GM18861 (cell line): Measurements from ENCODE around the gene CAPN13.

Source experiments
- ATAC-seq: cut with Tn5 transposase; IDR thresholded peaks from one replicate; pipeline ENCODE4 v1.9.1; 2021; ENCODE audit not compliant: unreplicated experiment

Gene CAPN13, protein sequence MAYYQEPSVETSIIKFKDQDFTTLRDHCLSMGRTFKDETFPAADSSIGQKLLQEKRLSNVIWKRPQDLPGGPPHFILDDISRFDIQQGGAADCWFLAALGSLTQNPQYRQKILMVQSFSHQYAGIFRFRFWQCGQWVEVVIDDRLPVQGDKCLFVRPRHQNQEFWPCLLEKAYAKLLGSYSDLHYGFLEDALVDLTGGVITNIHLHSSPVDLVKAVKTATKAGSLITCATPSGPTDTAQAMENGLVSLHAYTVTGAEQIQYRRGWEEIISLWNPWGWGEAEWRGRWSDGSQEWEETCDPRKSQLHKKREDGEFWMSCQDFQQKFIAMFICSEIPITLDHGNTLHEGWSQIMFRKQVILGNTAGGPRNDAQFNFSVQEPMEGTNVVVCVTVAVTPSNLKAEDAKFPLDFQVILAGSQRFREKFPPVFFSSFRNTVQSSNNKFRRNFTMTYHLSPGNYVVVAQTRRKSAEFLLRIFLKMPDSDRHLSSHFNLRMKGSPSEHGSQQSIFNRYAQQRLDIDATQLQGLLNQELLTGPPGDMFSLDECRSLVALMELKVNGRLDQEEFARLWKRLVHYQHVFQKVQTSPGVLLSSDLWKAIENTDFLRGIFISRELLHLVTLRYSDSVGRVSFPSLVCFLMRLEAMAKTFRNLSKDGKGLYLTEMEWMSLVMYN

GRCh38 chr2:30807249-30807648 is at the start of gene CAPN13:
CAPN13 (minus strand) TSS chr2:30807446; CDS start chr2:30787325, 20,121 bp downstream.
- no peak for ATAC-seq

DNA sequence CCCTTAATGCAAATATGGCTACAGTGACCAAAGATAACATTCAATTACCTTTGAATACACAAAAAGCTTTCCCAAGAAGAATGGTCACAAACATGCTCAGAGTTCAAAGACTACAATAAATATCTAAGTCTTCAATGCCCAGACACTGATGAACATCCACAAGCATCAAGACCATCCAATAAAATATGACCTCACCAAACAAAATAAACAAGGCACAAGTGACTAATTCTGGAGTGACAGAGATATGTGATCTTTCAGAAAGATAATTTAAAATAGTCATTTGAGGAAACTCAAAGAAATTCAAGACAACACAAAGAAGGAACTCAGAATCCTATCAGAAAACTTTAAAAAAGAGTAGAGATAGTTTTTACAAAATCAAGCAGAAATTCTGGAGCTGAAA is 40.6 kb upstream of the CAPN13 start:
- ATAC-seq = no peak

- no peak for ATAC-seq
Observed at GRCh38 chr2:30847329-30847728, 40.1 kb upstream of the CAPN13 start.

GRCh38 chr2:30828586-30828985 is 21.3 kb upstream of the CAPN13 start:
- no peak for ATAC-seq

DNA sequence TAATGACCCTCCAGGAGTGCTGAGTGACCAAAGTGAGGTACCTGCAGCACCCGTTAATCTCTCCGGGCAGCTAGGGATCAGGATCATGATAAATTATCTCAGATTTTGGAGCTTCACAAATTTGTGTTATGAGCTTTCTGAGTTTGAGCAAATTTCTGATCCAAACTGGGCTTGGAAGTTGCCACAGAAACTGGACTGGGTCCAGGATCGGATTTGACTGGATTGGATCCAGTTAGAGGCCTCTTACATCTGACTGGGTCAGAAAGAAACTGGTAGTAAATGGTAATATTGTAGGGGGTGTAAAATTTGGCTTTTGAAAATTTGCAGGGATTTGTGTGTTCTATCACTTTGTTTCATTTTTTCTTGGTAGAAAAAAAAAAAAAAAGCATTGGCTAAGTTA is 19.7 kb upstream of the CAPN13 start:
- no peak for ATAC-seq

DNA sequence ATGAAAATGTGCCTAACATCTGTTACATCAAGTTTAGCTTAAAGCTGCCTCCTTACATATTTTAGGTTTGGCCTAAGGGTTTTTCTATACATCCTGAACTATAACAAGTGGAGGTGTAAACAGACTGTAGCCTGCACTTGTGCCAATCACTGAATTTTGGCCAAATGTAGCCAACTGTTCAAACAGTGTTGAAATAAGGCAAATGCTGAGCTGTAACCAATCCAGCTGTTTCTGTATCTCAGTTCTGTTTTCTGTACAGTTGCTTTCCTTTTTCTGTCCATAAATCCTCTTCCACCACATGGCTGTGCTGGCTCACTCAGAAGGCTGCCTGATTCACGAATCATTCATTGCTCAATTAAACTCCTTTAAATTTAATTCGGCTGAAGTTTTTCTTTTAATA is 19.2 kb upstream of the CAPN13 start:
- ATAC-seq = no peak

DNA sequence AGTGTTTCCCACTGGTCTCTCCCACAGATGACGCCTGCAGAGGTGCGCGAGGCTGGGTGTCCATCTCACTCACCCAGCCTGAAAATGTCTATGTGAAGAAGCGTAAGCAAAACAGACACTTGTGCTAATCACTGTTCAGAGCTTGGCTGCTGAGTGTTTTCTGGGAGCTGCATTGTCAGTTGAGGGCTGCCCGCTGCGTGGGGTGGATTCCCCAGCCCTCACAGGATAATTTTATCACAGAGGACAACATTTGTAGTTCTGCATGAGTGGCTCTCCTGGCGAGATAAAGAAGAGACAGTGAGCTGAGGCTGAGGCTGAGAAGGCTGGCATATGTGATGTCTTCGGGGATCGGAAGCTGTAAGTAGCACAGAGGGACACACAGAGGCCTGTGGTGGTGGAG is 16.2 kb upstream of the CAPN13 start:
- ATAC-seq = no peak

GRCh38 chr2:30821960-30822359 is 14.7 kb upstream of the CAPN13 start:
- ATAC-seq = no peak

- no peak for ATAC-seq
Observed at GRCh38 chr2:30820381-30821055, 13.3 kb upstream of the CAPN13 start.

DNA sequence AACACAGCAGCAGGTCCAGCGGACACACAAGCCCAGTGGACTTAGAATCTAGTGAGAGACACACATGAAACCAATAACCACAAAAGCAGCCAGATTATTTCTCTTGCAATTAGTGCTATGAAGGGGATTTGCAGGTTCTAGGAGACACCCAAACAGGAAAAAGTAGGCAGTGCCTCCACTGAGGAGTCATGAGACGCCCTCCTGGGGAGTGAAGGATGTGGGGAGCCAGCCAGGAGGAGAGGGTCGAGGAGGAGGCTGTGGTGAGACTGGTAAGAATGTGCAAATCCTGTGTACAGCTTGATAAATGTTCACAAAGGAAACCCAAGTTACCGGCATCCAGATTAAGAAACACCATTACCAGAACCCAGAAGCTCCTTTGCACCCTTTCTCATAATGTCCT is 2.7 kb upstream of the CAPN13 start:
- no peak for ATAC-seq

DNA sequence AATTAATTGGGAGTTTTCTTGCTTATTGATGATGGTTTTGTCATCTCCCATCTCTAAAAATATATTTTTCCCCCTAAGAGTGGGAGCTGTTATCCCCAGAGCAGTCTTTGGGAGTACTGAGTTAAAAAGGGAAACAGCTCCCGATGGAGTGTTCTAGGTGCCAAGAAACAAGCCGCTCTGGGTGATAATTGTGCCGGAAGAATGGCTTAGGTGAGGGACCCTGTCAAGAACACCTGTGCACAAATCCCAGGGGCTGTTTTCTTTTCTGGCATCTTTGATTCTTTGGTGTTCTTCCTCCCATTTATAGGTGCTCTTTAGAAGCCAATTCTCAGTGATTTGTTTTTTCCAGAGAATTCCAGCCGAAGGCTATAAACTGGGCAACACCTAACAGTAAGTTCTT is 1.4 kb upstream of the CAPN13 start:
- no peak for ATAC-seq

- no peak for ATAC-seq
Observed at GRCh38 chr2:30803281-30803680, 4.0 kb downstream of the CAPN13 start.

DNA sequence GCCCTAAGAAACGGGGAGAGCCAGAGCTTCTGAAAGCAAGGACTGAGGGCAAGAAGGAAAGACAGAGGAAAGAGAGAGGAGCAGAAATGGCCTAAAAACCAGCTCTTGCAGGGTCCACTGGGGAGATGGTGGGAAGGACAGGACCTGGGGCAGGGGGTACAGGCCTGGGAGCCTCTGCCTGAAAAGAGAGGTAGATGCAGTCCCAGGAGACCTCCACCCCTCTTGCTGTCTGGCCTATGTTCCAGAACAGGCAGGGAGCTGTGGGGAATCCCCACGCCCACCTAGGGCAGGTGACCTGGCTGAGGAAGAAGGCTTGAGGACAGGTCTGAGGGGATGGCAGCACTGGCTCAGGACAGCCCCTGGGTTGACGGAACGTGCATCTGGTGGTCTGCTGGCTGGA is 4.6 kb downstream of the CAPN13 start:
- ATAC-seq = no peak

DNA sequence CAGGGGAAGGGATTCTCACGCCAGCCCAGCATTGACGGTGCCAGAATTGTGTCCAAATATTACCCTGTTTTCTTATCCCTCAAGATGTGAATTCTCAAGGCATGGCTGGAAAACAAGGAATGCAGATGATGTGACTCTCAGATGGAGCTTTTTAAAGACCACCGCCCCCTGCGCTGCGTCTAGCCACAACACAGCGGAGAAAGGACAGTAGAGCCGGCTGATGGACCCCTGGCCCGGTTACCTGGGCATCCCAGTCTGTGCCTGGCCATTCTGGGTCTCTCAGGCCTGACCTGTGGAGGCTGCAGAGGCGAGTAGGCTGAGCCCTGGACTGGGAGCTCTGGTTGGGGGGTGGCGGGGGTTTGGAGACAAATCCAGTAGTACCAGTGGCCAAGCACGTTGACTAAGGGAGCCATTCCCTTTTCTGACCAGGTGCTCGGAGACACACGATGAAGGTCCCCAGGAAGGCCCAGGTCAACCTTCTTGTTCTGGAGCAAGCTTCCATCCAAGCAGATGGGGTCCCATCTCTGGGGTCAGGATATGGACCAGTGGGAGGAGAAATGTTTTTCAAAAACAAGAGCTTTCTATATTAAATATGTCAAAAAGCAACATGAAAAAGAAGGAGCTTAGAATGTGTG is 5.3 kb downstream of the CAPN13 start:
- ATAC-seq = no peak

GRCh38 chr2:30800159-30800558 is 7.1 kb downstream of the CAPN13 start:
- ATAC-seq = no peak

DNA sequence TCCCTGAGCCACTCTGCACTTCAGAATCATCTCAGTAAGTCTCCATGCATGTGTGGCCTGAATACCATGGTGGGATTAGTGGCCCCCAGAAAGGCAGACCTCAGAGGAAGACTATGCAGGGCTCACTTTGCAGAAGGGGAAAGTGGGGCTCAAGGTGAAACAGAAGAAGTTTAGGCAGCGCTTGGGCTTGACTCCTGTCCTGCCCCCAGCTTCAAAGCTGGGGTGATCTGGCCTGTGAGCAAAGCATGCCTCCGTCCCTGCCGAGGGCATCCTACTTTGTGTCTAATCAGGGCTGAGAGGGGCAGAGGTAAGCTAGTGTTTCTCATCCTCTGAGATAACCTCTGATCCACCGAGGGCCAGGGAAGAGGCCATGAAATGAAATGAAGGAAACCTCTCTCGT is 7.9 kb downstream of the CAPN13 start:
- ATAC-seq = no peak

GRCh38 chr2:30798536-30798991 is 8.7 kb downstream of the CAPN13 start:
- ATAC-seq = no peak

DNA sequence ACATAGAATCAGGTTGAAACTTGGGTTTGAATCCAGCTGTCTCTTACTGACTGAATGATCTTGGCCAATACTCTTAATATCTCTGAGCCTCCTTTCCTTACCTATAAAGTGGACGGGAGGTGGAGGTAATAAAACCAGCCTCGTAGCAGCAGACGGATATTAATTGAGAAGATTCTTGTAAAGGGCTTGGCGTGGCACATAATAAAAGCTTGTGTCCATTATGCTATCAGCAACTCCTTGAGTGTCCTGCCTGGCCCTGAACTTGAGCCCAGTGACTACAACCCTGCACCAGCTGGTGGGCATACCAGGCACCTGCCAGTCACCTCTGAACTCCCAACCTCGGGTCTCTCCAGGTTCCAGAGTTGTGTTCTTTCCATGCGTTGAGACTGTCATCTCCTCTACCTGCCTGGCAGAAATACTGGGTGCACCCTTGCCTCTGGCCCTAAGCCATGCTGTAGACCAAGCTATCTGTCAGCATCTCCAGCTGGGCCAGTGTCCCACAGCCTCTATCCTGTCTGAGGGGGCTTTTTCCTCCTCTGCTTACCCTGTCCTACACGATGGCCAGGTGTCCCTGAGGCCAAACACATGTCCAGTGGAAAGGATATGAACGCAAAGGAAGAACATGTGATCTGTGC is 9.7 kb downstream of the CAPN13 start:
- ATAC-seq = no peak

DNA sequence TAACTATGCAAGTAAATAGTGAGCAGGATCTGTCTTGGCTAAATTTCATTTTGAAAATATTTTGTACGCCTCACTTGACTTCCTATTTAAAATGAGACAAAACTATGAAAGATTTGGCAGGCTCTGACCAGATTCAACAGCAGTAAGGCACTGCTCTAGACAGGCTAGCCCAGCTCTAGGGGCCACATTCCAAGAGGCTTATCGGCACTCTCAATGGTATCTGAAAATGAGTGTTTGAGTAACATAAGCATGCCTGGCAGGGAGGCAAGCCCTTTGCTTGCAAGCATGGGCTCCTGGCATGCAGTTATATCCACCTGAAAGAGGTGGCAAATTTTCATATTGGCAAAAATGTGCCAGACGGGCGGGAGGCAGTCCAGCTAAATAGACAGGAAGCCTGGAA is 10.5 kb downstream of the CAPN13 start:
- ATAC-seq = no peak

GRCh38 chr2:30792521-30792920 is 14.7 kb downstream of the CAPN13 start:
- ATAC-seq = no peak

DNA sequence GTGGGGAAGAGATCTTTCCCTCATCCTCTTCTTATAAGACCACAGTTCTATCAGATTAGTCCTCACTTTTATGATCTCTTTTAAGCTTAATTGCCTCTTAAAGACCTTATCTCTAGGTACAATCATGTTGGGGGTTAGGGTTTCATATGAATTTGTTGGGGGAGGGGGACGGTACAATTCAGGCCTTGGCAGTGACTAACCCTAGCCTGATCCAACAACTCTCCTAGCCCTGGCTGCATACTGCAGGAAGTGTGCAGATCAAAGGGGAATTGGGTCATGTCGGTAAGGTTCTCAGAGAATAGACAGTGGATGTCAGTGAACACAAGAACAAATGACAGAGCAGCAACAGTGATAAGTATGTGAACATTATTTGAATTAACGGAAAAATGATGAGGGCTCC is 16.4 kb downstream of the CAPN13 start:
- ATAC-seq = no peak
